GM12874 (cell line): ENCODE data around the gene VPS33B.

Experiments used
- CTCF ChIP-seq: IDR thresholded peaks from 2 replicates; pipeline ENCODE4 v1.5.1; 2011; ENCODE audit warnings: low read depth, mild to moderate bottlenecking, control low read depth, low read length, moderate library complexity; ENCODE audit not compliant: insufficient read depth

VPS33B gene

DNA sequence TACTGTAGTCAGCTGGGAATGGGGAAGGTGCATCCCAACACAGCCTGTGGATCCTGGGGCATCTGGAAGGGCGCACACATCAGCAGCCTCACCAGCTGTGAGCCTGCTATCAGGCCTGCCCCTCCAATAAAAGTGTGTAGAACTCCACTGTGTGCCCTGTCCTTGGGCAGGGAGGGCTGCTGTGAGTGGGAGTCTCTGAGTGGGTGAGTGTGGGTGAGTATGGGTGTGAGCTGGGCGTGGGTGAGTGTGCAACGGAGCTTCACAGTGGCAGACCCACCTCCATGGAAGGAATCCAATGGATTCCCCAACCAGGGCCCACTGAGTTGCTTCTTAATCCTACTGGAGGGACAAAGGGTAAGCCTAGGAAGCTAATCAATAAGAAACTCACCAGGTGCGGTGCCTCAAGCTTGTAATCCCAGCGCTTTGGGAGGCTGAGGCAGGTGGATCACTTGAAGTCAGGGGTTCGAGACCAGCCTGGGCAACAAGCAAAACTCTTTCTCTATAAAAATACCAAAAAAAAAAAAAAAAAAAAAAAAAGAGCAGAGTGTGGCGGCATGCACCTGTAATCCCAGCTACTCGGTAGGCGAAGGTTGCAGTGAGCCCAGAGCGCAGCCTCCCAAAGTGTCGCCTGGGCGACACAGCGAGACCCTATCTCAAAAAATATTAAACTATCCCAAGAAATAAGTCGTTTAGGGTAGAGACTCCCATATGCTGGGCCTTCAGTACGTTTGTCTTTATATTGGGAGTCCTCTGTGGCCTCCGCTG, 68.3 kb downstream of the VPS33B start:
- TF ChIP-seq CTCF: no peak

GRCh38 chr15:90952901-90953677, 69.3 kb downstream of the VPS33B start:
- TF ChIP-seq CTCF: no peak

- TF ChIP-seq CTCF: no peak
Observed at GRCh38 chr15:90950676-90951075, 71.7 kb downstream of the VPS33B start.

GRCh38 chr15:90949979-90950675, 72.3 kb downstream of the VPS33B start:
- no peak for TF ChIP-seq CTCF
